Central memory CD8-positive, alpha-beta T cell (primary cell): Measurements from ENCODE around the gene KRTAP4-16.
"Not testable (repeated sequence)": the region's sequence is repeated elsewhere in the genome, so short reads cannot be mapped to it uniquely, and the experiment has no call there.

Experiments
- ATAC-seq: fragments of 150-1000 bp; cut with Tn5 transposase; replicated peaks from 2 replicates; pipeline ENCODE4 v1.10.0; 2022; ENCODE audit warnings: mild to moderate bottlenecking, moderate FRiP score, moderate number of reproducible peaks; ENCODE audit not compliant: poor library complexity, severe bottlenecking; ENCODE audit errors: extremely low read depth
- DNase-seq, 2 donors: peaks; one replicate each; pipeline ENCODE4 v3.0.0; 2021; ENCODE audit warnings: low spot score in 2 of 2
- H3K27ac Mint-ChIP-seq: one replicate; pipeline ENCODE4 v1.8.0; 2022; ENCODE audit warnings: low read depth, mild to moderate bottlenecking, moderate library complexity, mixed read lengths
- H3K27me3 Mint-ChIP-seq: one replicate; pipeline ENCODE4 v1.8.0; 2022; ENCODE audit warnings: mixed read lengths
- H3K36me3 Mint-ChIP-seq: one replicate; pipeline ENCODE4 v1.8.0; 2022; ENCODE audit warnings: mild to moderate bottlenecking, moderate library complexity, mixed read lengths; ENCODE audit not compliant: insufficient read depth
- H3K4me1 Mint-ChIP-seq: one replicate; pipeline ENCODE4 v1.8.0; 2022; ENCODE audit warnings: mixed read lengths
- H3K4me3 Mint-ChIP-seq: one replicate; pipeline ENCODE4 v1.8.0; 2022; ENCODE audit warnings: mild to moderate bottlenecking, moderate library complexity, mixed read lengths
- H3K9me3 Mint-ChIP-seq: one replicate; pipeline ENCODE4 v1.8.0; 2022; ENCODE audit warnings: mixed read lengths

Gene KRTAP4-16

DNA sequence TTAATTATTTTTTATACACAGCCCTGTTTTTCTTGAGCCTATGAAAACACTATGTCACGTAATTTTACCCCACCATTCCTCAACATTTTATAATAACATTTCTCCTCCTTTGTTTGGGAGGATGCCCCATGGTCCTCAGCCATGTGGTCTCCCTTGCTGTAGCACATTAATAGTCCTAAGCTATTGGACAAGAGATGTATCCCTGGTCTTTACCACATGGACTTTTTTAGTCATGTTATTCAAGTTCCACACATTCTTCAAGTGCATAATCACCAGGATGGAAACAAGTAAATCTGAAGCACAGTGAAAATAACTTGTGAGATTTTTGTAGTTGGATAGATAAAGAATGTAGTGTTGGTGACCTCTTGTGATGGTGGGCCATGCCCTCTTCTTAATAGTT, 40.0 kb downstream of the KRTAP4-16 start:
- DNase-seq, result no peak
- Mint-ChIP-seq H3K27me3 (peaks cover 54% of the 10 kb centered on the region), H3K9me3 (peaks cover 6% of the 10 kb centered on the region), H3K4me1 (no peaks in the 10 kb centered on the region), H3K27ac (no peak overlapping the region), H3K36me3 (no peaks in the 10 kb centered on the region), H3K4me3 (no peak overlapping the region)
- ATAC-seq, result no peak

DNA sequence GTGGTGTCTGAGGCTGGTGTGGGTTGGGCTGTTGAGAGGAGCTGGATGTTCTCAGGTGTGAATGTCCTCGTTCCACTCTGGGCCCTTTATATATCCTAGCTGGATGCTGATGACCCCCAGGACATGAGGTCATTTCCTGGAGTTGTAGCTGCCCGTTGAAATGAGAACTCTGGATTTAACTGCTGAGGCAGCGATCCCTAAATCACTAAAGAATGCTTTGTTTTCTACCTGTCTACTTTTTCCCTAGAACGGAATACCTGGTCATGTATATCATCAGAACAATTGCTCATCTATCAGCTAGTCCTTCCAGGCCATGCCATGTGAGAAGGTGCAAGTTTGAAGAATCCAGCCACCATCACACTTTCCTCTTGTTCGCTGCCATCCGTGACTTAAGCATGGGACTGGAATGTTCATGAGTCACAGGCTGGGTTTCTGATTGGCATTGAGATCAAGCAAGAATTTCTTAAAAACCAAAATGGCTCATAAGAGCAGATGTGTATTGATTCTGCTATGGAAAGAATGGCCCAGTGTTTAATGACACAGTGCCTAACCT, 41.9 kb downstream of the KRTAP4-16 start, which contains the start of gene KRTAP2-3:
Gene KRTAP2-3 (minus strand): TSS at position 63 of the 553 bp plus-strand sequence. CDS start 64 bp downstream, outside the sequence.
- H3K36me3 Mint-ChIP-seq, result no peaks in the 10 kb centered on the region
- H3K27ac Mint-ChIP-seq, result no peak within 1 kb of the TSS
- peaks cover 6% of the 10 kb centered on the region for H3K9me3 Mint-ChIP-seq
- ATAC-seq (no peak), DNase-seq (no peak)
- H3K4me1 Mint-ChIP-seq, result no peaks in the 10 kb centered on the region
- H3K4me3 Mint-ChIP-seq, result no peak within 1 kb of the TSS
- peaks cover 67% of the 10 kb centered on the region for H3K27me3 Mint-ChIP-seq

DNA sequence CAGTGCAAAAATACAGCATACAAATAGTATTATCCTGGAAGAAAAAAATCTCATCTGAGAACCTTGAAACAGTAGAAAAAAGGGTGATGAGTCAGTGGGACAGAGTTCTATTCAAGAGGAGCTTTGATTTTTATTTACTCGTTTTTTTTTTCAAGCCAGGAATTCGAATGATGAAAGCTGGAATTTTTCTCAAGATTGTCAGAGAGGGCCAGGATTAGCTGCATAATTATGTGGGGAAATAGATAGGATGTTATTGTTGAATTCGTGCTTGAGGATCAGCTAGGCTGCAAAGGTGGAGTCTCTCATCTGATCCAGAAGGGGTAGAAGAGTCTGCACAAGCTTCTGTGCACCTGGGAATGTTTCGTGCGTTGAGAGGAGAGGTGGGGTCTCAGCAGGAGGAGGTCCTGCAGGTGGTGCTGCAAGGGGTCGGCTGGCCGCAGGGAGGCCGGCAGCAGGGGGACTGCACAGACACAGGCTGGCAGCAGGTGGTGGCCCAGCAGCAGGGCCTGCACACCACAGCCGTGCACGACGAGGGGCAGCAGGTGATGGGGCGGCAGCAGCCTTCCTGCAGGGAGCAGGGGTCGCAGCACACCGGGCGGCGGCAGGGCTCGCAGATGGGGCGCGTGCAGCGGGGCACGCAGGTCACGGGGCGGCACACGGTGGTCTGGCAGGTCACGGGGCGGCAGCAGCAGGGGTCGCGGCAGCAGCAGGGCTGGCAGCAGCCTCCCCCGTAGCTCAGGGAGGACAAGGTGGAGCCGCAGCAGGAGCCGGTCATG, 42.5 kb downstream of the KRTAP4-16 start:
- H3K27me3 Mint-ChIP-seq, result peaks cover 68% of the 10 kb centered on the region
- not testable (repeated sequence) for DNase-seq, H3K4me3 Mint-ChIP-seq

DNA sequence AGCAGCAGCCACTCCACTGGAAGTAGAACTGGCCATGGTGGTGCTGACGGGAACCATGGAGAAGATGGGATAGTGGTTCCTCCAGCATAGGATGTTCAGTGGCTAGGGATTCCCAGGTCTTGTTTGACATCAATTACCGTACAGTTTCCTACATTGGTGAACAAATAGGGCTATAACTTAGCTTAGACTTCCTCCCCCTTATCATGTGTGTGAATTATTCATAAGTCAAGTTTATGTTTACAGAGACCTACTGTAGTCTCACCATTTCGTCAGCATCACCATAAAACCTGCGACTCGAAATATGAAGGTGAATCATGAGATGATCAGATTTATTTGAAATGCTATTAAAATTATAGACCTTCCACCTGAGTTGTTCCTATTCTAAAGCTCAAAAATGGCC, 43.3 kb downstream of the KRTAP4-16 start:
- Mint-ChIP-seq H3K4me1 (no peaks in the 10 kb centered on the region), H3K27ac (no peak overlapping the region), H3K4me3 (no peak overlapping the region), H3K36me3 (no peaks in the 10 kb centered on the region), H3K9me3 (peaks cover 6% of the 10 kb centered on the region), H3K27me3 (peaks cover 76% of the 10 kb centered on the region)
- ATAC-seq (no peak), DNase-seq (no peak)

More for the DNA sequence above, 42.5 kb downstream of the KRTAP4-16 start:
- not testable (repeated sequence) for H3K9me3 Mint-ChIP-seq, H3K4me1 Mint-ChIP-seq, ATAC-seq, H3K27ac Mint-ChIP-seq, H3K36me3 Mint-ChIP-seq

DNA sequence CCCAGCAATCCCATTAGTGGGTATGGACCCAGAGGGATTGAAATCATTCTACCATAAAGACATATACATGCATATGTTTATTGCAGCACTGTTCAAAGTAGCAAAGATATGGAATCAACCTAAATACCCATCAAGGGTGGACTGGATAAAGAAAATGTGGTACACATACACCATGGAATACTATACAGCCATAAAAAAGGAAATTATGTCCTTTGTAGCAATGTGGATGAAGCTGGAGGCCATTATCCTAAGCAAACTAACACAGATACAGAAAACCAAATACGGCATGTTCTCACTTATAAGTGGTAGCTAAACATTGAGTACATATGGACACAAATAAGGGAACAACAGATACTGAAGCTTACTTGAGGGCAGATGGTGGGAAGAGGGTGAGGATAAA, 44.5 kb downstream of the KRTAP4-16 start:
- DNase-seq (no peak), ATAC-seq (no peak)
- H3K36me3 Mint-ChIP-seq, result no peaks in the 10 kb centered on the region
- no peak overlapping the region for H3K4me3 Mint-ChIP-seq
- peaks cover 6% of the 10 kb centered on the region for H3K9me3 Mint-ChIP-seq
- no peak overlapping the region for H3K27ac Mint-ChIP-seq
- no peaks in the 10 kb centered on the region for H3K4me1 Mint-ChIP-seq
- peaks cover 87% of the 10 kb centered on the region for H3K27me3 Mint-ChIP-seq

DNA sequence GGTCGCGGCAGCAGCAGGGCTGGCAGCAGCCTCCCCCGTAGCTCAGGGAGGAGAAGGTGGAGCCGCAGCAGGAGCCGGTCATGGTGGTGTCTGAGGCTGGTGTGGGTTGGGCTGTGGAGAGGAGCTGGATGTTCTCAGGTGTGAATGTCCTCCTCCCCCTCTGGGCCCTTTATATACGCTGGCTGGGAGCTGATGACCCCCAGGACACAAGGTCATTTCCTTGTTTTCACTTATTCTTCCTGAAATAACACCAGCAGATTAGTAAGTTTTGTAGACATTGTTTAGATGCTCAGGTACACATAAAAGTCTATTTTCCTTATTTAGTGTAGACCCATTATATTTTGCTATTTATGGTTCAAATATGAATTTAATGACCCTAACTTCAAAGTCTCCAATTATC, 46.9 kb downstream of the KRTAP4-16 start, which contains the start of gene KRTAP2-2:
Gene KRTAP2-2 (minus strand): TSS at position 101 of the 400 bp plus-strand sequence. CDS start 19 bp downstream, at position 82.
- not testable (repeated sequence) for H3K4me3 Mint-ChIP-seq, H3K27ac Mint-ChIP-seq
- H3K27me3 Mint-ChIP-seq, result peaks cover 82% of the 10 kb centered on the region

DNA sequence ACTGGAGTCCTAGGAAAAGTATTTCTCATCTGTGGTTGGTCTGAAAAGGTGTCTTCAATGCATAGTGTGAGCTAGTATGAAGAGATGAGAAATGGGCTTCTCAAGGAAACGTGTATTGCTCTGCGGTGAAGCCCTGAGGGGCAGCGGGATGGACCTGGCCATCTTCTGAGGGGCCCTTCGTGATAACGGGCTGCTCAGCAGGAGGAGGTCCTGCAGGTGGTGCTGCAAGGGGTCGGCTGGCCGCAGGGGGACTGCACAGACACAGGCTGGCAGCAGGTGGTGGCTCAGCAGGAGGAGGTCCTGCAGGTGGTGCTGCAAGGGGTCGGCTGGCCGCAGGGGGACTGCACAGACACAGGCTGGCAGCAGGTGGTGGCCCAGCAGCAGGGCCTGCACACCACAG, 47.5 kb downstream of the KRTAP4-16 start:
- H3K27ac Mint-ChIP-seq, H3K4me3 Mint-ChIP-seq, H3K9me3 Mint-ChIP-seq, DNase-seq, ATAC-seq, H3K36me3 Mint-ChIP-seq, H3K4me1 Mint-ChIP-seq: not testable (repeated sequence)
- H3K27me3 Mint-ChIP-seq, result peaks cover 80% of the 10 kb centered on the region

More for the DNA sequence above, 46.9 kb downstream of the KRTAP4-16 start, which contains the start of gene KRTAP2-2:
- DNase-seq, ATAC-seq, H3K4me1 Mint-ChIP-seq, H3K36me3 Mint-ChIP-seq, H3K9me3 Mint-ChIP-seq: not testable (repeated sequence)

DNA sequence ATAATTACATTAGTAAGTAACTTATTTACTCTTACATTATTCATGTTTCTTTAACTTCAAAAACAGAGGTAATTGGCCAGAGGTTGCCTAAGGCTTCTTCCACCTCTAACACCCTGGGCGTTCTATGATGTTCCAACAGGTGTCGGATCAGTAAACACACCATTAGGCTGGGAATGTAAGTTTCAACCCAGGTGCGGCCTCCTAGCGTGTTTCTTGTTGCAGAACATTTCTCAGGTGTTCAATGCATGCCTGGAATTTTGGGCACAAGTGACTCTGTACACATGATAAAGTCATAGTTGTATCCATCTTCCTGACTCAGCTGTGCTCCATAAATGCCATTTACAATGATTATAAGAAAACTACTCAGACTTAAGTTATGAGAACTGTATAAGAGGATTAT, 48.0 kb downstream of the KRTAP4-16 start:
- peaks cover 6% of the 10 kb centered on the region for H3K9me3 Mint-ChIP-seq
- no peaks in the 10 kb centered on the region for H3K4me1 Mint-ChIP-seq
- H3K4me3 Mint-ChIP-seq, result no peak overlapping the region
- ATAC-seq (no peak), DNase-seq (no peak)
- peaks cover 79% of the 10 kb centered on the region for H3K27me3 Mint-ChIP-seq
- no peak overlapping the region for H3K27ac Mint-ChIP-seq
- H3K36me3 Mint-ChIP-seq, result no peaks in the 10 kb centered on the region

DNA sequence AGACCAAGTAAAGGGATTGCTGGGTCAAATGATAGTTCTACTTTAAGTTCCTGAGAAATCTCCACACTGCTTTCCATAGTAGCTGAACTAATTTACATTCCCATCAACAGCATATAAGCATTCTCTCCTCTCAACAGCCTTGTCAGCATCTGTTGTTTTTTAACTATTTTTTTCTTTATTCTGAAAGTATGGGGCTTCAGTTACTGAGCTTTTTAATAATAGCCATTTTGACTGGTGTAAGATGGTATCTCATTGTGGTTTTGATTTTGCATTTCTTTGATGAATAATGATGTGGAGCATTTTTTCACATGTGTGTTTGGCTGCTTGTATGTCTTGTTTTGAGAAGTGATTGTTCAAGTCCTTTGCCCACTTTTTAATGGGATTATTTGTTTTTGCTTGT, 49.4 kb downstream of the KRTAP4-16 start:
- Mint-ChIP-seq H3K27ac (no peak overlapping the region), H3K9me3 (peaks cover 2% of the 10 kb centered on the region)
- no peak for DNase-seq

More for the DNA sequence above, 49.4 kb downstream of the KRTAP4-16 start:
- Mint-ChIP-seq H3K27me3 (peaks cover 79% of the 10 kb centered on the region), H3K4me3 (no peak overlapping the region), H3K4me1 (no peaks in the 10 kb centered on the region), H3K36me3 (no peaks in the 10 kb centered on the region)
- ATAC-seq, result no peak
